CD4-positive, alpha-beta T cell treated with Interleukin-17A for 4 hours (primary cell): ENCODE data around the gene EML2.
"Not testable (repeated sequence)": the region's sequence is repeated elsewhere in the genome, so short reads cannot be mapped to it uniquely, and the experiment has no call there.

Experiments used
- DNase-seq: peaks from one replicate; pipeline ENCODE4 v3.0.0-alpha.2; 2020; ENCODE audit warnings: mixed read lengths

The EML2 gene

DNA sequence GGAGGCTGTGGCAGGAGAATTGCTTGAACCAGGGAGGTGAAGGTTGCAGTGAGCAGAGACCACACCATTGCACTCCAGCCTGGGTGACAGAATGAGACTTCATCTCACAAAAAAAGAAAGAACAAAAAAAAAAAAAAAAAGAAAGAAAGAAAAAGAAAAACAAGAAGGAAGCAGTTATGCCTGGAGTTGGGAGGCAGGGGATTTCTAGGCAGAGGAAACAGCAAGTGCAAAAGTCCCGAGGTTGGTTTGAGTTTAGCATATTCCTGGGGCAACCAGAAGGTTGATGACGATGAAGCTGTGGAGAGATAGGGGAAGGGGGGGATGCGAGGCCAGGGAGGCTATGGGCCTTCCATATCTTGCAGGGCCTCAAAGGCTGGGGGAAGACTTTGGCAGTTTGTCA, 11.5 kb upstream of the EML2 start:
- no peak for DNase-seq

GRCh38 chr19:45646345-45646698, 7.1 kb upstream of the EML2 start:
- DNase-seq = no peak

DNA sequence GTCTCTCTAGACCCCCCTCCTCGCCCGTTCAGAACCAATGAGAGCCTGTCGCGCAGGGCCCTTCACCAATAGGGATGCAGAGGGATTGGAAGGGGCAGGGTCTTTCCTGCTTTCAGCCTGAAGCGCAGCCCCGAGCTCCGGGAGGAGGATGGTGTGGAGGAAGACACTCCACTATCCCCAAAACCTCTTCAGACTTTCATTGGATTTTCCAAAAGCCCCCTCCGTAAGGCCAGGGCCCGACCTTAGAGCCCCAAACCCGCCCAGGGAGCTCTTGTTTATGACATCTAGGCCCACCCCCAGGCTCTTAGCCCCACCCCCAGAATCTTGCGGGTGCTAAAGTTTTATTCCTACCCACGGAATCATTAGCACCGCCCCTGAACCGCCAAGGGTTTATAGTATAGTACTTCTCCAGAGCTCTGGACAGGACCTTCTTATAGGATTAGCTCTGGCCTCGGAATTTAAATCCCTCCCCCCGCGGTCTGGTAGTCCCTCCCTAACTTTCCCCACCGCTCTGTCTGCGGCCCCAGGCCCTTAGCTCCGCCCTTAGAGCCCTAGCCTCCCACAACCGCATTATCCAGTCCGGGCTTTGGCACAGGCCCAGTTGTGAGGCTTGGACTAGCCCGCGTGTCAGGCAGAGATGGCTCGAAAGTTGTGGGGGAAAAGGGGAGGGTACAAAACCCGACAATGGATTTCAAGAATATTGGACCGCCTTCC, 6.6 kb upstream of the EML2 start:
- DNase-seq = peak; percentile 83

DNA sequence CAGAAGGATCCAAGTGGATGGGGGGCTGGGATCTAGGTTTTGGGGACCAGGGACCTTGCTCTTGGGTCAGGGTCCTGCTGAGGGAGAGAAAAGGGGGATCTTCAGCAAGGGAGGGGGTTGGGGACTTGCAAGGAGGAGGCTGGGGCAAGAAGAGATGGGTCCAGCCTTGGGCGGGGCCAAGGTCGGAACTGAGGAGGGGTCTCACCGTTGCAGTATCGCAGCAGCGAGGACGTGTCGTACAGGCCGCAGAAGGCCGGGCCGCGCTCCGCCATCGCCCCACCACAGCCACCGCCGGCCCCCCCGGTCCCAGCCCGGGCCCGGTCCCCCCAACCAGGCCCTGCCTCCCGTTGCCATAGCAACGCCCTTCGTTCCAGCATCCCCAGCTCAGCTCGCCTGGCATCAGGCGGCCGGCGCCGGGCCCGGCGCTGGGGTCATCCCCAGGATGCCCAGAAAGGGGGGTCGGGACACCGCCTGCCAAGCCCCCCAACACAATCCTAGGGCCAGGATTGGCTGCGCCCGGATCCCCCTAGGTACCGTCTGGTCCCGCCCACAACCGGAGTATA, 6.0 kb upstream of the EML2 start:
- no peak for DNase-seq

DNA sequence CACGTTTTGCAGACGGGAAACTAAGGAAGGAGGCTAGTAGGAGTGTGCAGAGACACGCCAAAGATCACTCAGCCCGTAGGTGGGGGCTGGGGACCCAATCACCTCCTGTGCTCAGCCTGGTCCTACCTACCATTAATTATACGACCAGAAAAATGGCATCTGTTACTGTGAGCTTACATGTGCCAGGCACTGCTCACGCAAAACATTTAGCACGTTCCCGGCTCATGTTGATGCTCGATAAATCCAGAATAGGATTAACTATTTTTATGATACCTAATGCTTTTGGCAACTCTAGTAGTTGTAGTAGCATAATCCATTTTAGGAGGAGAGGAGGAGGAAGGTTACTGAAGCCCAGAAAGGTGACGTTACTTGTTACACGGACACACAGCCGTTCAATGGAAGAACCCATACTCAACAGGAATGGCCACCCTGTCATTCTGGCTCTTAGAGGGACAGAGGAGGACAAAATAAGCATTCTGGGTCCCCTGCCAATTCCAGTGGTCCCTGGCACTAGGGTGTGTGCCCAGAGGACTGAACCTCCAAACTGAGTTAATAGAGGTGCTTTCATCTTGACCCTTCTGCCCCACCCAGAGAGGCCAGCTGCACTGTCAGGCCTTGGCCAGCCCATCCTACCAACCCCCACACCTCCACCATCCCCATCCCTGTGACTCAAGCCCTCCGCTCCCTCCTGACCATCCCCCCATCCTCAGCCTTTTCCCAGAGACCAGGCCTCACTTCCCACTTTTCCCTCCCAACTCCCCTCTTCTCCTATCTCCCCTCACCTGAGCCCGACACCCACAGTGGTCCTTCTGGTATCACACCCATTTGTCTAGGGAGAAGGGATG, 5.0 kb upstream of the EML2 start:
- DNase-seq = no peak

GRCh38 chr19:45643024-45643926, 4.1 kb upstream of the EML2 start:
- DNase-seq = peak; percentile 92

- DNase-seq = peak; percentile 77
Observed at GRCh38 chr19:45641274-45642105, 2.3 kb upstream of the EML2 start.

DNA sequence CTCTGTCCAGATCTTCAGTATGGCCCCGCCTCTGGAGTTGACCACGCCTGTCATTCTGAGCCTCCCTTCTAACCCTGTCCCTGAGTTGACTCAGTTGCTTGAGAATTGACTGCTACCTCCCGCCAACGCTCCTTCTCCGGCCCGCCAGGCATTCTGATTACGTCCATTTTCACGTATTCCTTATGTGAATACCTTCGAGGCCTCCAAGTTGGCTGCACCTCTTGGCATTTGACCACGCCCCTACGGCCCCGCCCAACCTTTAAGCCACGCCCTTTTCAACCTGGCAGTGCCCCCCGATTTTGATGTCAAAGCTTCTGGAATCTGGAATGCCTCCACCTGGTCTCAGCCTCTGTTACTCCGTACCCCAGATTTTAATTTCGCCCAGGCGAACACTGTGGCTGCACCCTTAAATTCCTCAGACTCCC, 1.7 kb upstream of the EML2 start:
- peak; percentile 23 for DNase-seq

DNA sequence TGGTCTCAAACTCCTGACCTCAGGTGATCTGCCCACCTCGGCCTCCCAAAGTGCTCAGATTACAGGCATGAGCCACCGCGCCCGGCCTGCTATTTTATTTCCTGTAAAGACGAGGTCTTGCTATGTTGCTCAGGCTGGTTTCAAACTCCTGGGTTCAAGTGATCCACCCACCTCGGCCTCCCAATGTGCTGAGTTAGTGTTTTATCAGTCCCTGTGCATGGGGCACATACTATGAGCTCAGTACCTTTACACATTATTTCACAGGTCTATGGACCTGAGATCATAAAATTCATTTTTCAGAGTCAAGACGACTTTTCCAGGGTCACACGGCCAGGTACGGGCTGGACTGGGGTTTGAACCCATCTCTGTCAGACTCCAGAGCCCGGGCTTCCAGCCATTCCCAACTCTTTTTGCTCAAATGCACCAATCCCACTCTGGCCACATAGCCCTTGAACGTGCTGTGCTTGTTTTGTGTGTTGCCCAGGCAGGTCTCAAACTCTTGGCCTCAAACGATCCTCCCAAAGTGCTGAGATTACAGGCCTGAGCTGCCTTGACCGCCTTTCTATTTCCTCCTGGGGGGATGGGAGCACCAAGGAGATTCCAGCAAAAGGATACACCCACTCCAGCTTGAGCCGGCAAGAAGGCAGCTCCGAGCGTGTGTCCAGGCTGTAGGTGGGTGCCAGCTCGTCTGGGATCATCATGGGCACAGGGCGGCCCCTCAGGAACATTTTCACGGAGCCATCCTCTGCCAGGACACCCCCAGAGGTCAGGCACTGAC, 1.1 kb downstream of the EML2 start:
- no peak for DNase-seq

DNA sequence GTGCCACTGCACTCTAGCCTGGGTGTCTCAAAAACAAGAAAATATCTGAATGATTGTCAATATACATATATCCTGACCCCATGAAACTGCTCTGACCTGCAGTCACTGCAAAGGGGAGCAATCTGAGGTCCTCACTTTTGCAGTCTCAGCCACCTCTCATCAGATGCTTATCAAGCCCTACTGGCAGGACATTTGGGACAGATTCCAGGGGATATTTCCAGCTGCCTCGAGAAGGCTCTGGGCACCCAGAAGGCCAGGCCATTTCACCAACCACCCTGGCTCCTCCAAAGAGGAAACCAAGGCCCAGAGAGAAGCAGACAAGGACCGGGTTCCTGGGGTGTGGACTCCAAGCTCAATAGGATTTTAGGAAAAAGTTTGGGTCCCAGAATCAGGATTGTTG, 2.3 kb downstream of the EML2 start:
- DNase-seq = no peak

- DNase-seq = no peak
Observed at GRCh38 chr19:45636275-45636674, 2.9 kb downstream of the EML2 start.

GRCh38 chr19:45632468-45633196, 6.6 kb downstream of the EML2 start:
- DNase-seq = peak; percentile 29

GRCh38 chr19:45630463-45630862, 8.7 kb downstream of the EML2 start:
- no peak for DNase-seq

DNA sequence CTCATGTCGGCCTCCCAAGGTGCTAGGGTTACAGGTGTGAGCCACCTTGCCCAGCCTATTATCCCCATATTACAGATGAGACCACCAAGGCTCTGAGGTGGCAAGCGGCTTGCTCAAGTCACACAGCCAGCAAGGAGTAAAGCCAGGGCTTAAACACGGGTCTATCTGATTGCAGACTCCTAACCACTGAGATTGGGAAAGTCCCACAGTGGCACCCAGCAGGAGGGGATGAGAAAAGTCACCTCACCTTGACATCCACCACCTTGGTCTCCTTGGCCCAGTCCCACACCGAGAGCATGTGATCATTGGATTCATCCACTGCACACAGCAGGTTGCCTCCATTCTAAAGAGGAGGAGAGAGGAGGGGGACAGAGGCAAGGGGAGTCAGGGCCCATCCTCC, 9.5 kb downstream of the EML2 start:
- no peak for DNase-seq

GRCh38 chr19:45628219-45628618, 11.0 kb downstream of the EML2 start:
- DNase-seq = not testable (repeated sequence)

- no peak for DNase-seq
Observed at GRCh38 chr19:45623984-45624383, 15.2 kb downstream of the EML2 start.

DNA sequence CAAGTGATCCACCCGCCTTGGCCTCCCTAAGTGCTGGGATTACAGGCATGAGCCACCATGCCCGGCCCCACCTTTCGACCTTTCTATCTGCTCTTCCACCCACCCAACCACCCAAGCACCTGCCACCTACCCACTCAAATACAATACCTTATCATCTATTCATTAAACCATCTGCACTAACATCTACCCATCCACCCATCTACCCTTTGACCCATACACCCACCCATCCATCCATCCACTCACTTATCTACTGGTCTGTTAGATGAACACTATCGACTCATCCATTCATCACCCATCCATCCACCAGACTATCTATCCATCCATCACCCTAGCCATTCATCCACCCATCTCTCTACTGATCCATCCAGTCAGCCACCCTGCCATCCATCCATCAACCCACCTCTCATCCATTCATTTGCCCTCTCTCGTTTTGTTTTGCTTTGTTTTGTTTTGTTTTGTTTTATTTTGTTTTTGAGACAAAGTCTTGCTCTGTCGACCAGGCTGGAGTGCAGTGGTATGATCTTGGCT, 17.2 kb downstream of the EML2 start:
- DNase-seq = no peak

DNA sequence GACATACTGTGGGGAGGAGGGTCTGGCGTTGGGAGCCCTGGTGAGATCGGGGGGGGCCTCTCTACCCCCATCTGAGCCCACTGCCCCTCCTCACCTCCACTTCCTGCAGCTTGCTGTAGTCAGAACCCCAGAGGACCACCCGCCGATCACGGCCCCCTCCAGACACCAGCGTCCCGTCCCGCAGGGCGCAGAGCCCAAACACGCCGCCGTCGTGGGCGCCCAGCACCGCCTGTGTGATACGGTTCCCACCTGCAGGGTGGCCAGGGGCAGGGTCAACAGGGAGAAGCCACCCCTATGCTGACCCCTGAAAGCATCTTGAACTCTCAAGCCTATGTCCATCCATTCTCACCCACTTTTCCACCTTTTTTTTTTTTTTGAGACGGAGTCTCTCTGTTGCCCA, 17.8 kb downstream of the EML2 start:
- DNase-seq = no peak

GRCh38 chr19:45616704-45617017, 22.5 kb downstream of the EML2 start:
- no peak for DNase-seq
